Neural progenitor cell (in vitro differentiated cells): ENCODE results near the gene RORC. TPM values are rescaled to one million over a fixed set of nuclear protein-coding genes. Genes with fewer than 3 reads are reported as not detected.

Experiments used
- DNase-seq: peaks from one replicate; pipeline ENCODE4 v3.0.0-alpha.2; 2016; ENCODE audit warnings: low spot score
- H2AFZ ChIP-seq: fragments of 200-600 bp; sonication (generic); replicated peaks from 2 replicates; pipeline ENCODE4 v1.6.1; 2016; ENCODE audit warnings: antibody characterized with exemption
- H3F3A ChIP-seq: fragments of 200-600 bp; sonication (generic); 2 replicates; pipeline ENCODE4 v1.6.1; 2016; ENCODE audit warnings: antibody characterized with exemption, low read depth
- H3K27ac ChIP-seq: fragments of 200-600 bp; sonication (generic); 2 replicates; pipeline ENCODE4 v1.5.1; 2016; ENCODE audit warnings: mild to moderate bottlenecking
- H3K27me3 ChIP-seq: fragments of 200-600 bp; sonication (generic); 2 replicates; pipeline ENCODE4 v1.6.1; 2016; ENCODE audit warnings: mild to moderate bottlenecking, moderate library complexity
- H3K36me3 ChIP-seq: fragments of 200-600 bp; sonication (generic); 2 replicates; pipeline ENCODE4 v1.5.1; 2016
- H3K4me1 ChIP-seq: fragments of 200-600 bp; sonication (generic); 2 replicates; pipeline ENCODE4 v1.6.1; 2016; ENCODE audit warnings: mixed run types
- H3K4me2 ChIP-seq: fragments of 200-600 bp; sonication (generic); 2 replicates; pipeline ENCODE4 v1.6.1; 2016
- H3K4me3 ChIP-seq: fragments of 200-600 bp; sonication (generic); 2 replicates; pipeline ENCODE4 v1.5.1; 2016
- H3K79me2 ChIP-seq: fragments of 200-600 bp; sonication (generic); 2 replicates; pipeline ENCODE4 v1.6.1; 2016; ENCODE audit warnings: low read depth
- H3K9ac ChIP-seq: fragments of 200-600 bp; sonication (generic); 2 replicates; pipeline ENCODE4 v1.6.1; 2016
- H3K9me3 ChIP-seq: fragments of 200-600 bp; sonication (generic); 2 replicates; pipeline ENCODE4 v1.5.1; 2016; ENCODE audit warnings: low read depth
- H4K20me1 ChIP-seq: fragments of 200-600 bp; sonication (generic); 2 replicates; pipeline ENCODE4 v1.6.1; 2016; ENCODE audit warnings: low read depth
- H3K27ac Mint-ChIP-seq: 3 replicates; pipeline ENCODE4 v1.8.0; 2021; ENCODE audit warnings: mixed read lengths
- H3K27me3 Mint-ChIP-seq: 2 replicates; pipeline ENCODE4 v1.8.0; 2022; ENCODE audit warnings: low read depth, mild to moderate bottlenecking, inconsistent platforms, moderate library complexity, mixed read lengths; ENCODE audit not compliant: insufficient read depth
- H3K36me3 Mint-ChIP-seq: 3 replicates; pipeline ENCODE4 v1.8.0; 2021; ENCODE audit warnings: mixed read lengths
- H3K4me1 Mint-ChIP-seq: 3 replicates; pipeline ENCODE4 v1.8.0; 2021; ENCODE audit warnings: mixed read lengths
- H3K4me3 Mint-ChIP-seq: 3 replicates; pipeline ENCODE4 v1.8.0; 2021; ENCODE audit warnings: mild to moderate bottlenecking, moderate library complexity, mixed read lengths
- H3K9me3 Mint-ChIP-seq: 3 replicates; pipeline ENCODE4 v1.8.0; 2020; ENCODE audit warnings: mixed read lengths
- EZH2 ChIP-seq: fragments of 200-600 bp; sonication (generic); IDR thresholded peaks from 2 replicates; pipeline ENCODE4 v1.6.1; 2017; ENCODE audit warnings: antibody characterized with exemption, mild to moderate bottlenecking, moderate library complexity
- EZH2phosphoT487 ChIP-seq: fragments of 200-600 bp; sonication (generic); IDR thresholded peaks from 2 replicates; pipeline ENCODE4 v1.6.1; 2017; ENCODE audit warnings: antibody characterized with exemption
- total RNA-seq: library from RNA; depleted of rRNA; stranded (reverse); fragments of >200 nt; gene quantifications from 2 replicates; pipeline ENCODE4 v1.2.3, GENCODE V29; 2015; ENCODE audit warnings: low replicate concordance
- TF ChIP-seq, protein P1 (sequence below): fragments of 200-600 bp; sonication (generic); IDR thresholded peaks from 2 replicates; pipeline ENCODE4 v1.5.1; 2017; ENCODE audit warnings: antibody characterized with exemption, mild to moderate bottlenecking

Gene RORC
- total RNA-seq, 1 donor from 2014 or later, result not detected

GRCh38 chr1:151809985-151810556, 21.5 kb downstream of the RORC start:
- H2AFZ ChIP-seq, result no peak overlapping the region
- H4K20me1 ChIP-seq, result no peaks in the 10 kb centered on the region
- Mint-ChIP-seq H3K4me3 (no peak overlapping the region), H3K4me1 (peaks cover 10% of the 10 kb centered on the region), H3K36me3 (no peaks in the 10 kb centered on the region), H3K27me3 (peaks cover 7% of the 10 kb centered on the region), H3K9me3 (no peaks in the 10 kb centered on the region), H3K27ac (no peak overlapping the region)
- DNase-seq, result no peak
- no peaks in the 10 kb centered on the region for H3K4me1 ChIP-seq
- TF ChIP-seq, protein P1, sequence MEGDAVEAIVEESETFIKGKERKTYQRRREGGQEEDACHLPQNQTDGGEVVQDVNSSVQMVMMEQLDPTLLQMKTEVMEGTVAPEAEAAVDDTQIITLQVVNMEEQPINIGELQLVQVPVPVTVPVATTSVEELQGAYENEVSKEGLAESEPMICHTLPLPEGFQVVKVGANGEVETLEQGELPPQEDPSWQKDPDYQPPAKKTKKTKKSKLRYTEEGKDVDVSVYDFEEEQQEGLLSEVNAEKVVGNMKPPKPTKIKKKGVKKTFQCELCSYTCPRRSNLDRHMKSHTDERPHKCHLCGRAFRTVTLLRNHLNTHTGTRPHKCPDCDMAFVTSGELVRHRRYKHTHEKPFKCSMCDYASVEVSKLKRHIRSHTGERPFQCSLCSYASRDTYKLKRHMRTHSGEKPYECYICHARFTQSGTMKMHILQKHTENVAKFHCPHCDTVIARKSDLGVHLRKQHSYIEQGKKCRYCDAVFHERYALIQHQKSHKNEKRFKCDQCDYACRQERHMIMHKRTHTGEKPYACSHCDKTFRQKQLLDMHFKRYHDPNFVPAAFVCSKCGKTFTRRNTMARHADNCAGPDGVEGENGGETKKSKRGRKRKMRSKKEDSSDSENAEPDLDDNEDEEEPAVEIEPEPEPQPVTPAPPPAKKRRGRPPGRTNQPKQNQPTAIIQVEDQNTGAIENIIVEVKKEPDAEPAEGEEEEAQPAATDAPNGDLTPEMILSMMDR, result no peak
- TF ChIP-seq EZH2 (no peak), EZH2phosphoT487 (no peak)
- H3K4me3 ChIP-seq, result no peak overlapping the region
- H3K9ac ChIP-seq, result no peak overlapping the region
- no peaks in the 10 kb centered on the region for H3K27me3 ChIP-seq
- no peak overlapping the region for H3K27ac ChIP-seq
- no peak overlapping the region for H3K4me2 ChIP-seq
- H3F3A ChIP-seq, result no peaks in the 10 kb centered on the region
- no peaks in the 10 kb centered on the region for H3K79me2 ChIP-seq
- no peaks in the 10 kb centered on the region for H3K9me3 ChIP-seq
- H3K36me3 ChIP-seq, result no peaks in the 10 kb centered on the region

DNA sequence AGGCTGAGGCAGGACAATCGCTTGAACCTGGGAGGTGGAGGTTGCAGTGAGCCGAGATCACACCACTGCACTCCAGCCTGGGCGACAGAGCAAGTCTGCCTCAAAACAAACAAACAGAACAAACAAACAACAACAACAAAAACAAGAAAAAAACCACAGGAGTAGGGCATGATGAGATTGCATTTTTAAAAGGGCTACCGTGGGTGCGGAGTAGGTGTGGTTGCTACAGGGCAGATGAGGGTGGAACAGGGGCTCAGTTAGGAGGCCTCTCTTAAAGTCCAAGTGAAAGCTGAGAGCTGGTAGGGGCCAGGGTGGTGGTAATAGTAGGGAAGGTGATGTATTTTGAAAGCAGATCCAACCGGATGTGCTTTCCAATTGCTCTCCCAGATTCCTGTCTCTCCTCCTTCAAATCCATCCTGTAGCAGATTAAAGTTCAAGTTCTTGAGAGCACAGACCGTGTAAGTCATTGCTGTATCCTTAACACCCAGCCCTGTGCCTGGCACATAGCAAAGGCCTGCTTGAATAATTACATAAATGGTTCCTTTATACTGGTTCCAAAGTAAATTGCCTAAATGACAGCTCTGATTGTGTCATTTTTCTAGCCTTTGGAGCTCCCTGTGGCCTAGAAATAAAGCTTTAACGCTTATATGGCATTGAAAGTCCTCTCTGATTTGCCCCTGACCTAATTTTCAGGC, 22.2 kb downstream of the RORC start:
- TF ChIP-seq, protein P1, result no peak
- TF ChIP-seq EZH2phosphoT487 (no peak), EZH2 (no peak)
- Histone ChIP-seq H3K9ac (no peak overlapping the region), H3K27ac (no peak overlapping the region), H3K79me2 (no peaks in the 10 kb centered on the region), H4K20me1 (no peaks in the 10 kb centered on the region), H3K27me3 (no peaks in the 10 kb centered on the region), H2AFZ (no peak overlapping the region), H3K4me3 (no peak overlapping the region), H3F3A (no peaks in the 10 kb centered on the region), H3K36me3 (no peaks in the 10 kb centered on the region), H3K4me1 (no peaks in the 10 kb centered on the region), H3K4me2 (no peak overlapping the region), H3K9me3 (no peaks in the 10 kb centered on the region)
- H3K9me3 Mint-ChIP-seq, result no peaks in the 10 kb centered on the region
- no peak for DNase-seq
- H3K27me3 Mint-ChIP-seq, result peaks cover 7% of the 10 kb centered on the region
- H3K27ac Mint-ChIP-seq, result no peak overlapping the region
- H3K4me1 Mint-ChIP-seq, result peaks cover 10% of the 10 kb centered on the region
- no peak overlapping the region for H3K4me3 Mint-ChIP-seq
- H3K36me3 Mint-ChIP-seq, result no peaks in the 10 kb centered on the region

DNA sequence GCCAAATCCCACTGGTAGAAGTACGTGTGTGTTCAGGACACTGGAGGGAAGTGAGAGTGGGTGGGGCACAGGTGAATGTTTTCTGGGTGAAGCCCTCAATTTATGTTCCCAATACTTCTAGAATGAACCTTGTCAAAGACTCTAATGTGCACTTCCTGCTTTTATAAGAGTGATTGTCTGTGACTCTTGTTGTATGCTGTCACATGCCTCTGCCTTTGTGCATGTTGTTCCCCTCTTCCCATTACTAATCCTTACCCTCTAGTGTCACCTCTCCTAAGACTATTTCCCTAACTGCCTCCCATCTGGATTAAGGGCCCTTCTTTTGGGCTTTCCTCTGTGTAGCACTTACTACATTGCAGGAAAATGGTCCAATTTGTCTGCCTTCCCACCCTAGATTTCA, 23.8 kb downstream of the RORC start:
- no peaks in the 10 kb centered on the region for H3K79me2 ChIP-seq
- H3K27me3 Mint-ChIP-seq, result peaks cover 9% of the 10 kb centered on the region
- no peak overlapping the region for H2AFZ ChIP-seq
- no peaks in the 10 kb centered on the region for H3K27me3 ChIP-seq
- peaks cover 10% of the 10 kb centered on the region for H3K4me1 Mint-ChIP-seq
- H3K36me3 ChIP-seq, result no peaks in the 10 kb centered on the region
- H3K27ac ChIP-seq, result no peak overlapping the region
- no peak overlapping the region for H3K4me3 ChIP-seq
- no peaks in the 10 kb centered on the region for H3K9me3 Mint-ChIP-seq
- no peaks in the 10 kb centered on the region for H3K9me3 ChIP-seq
- TF ChIP-seq EZH2 (no peak), EZH2phosphoT487 (no peak)
- TF ChIP-seq, protein P1, result no peak
- H3K4me3 Mint-ChIP-seq, result no peak overlapping the region
- no peaks in the 10 kb centered on the region for H3K36me3 Mint-ChIP-seq
- H3F3A ChIP-seq, result no peaks in the 10 kb centered on the region
- H3K9ac ChIP-seq, result no peak overlapping the region
- DNase-seq, result no peak
- H3K4me2 ChIP-seq, result no peak overlapping the region
- H4K20me1 ChIP-seq, result no peaks in the 10 kb centered on the region
- no peaks in the 10 kb centered on the region for H3K4me1 ChIP-seq
- no peak overlapping the region for H3K27ac Mint-ChIP-seq
